ENCODE measurements around the gene CTPS2. TPM values are rescaled to one million over a fixed set of nuclear protein-coding genes. Genes with fewer than 3 reads are reported as not detected.

Gene CTPS2
- polyA plus RNA-seq, 2 donors: 3.7 to 8.0 TPM

GRCh38 chrX:16696956-16697355 is 15.5 kb downstream of the CTPS2 start:
- WGBS, 2 donors: 67 to 79% methylated on average over 3 of the region's 3 CpGs
- Histone ChIP-seq H3K9me3 (ENCODE audit: control insufficient read depth in 2 of 2, insufficient read depth in 1 of 2, low read depth in 1 of 2, low read length in 1 of 2) (no peaks in the 10 kb centered on the region), H3K27ac (ENCODE audit: low read depth in 2 of 2, low read length in 1 of 2) (no peak overlapping the region), H3K36me3 (ENCODE audit: control insufficient read depth in 2 of 2, insufficient read depth in 2 of 2, low read length in 1 of 2) (peaks cover 0 to 3% of the 10 kb centered on the region in 2 donors), H3K4me1 (ENCODE audit: control insufficient read depth in 2 of 2, insufficient read depth in 2 of 2, low read length in 1 of 2) (no peaks in the 10 kb centered on the region), H3K27me3 (ENCODE audit: control insufficient read depth in 1 of 2, insufficient read depth in 2 of 2, low read length in 2 of 2) (no peaks in the 10 kb centered on the region), H3K4me3 (ENCODE audit: low read depth in 1 of 2, low read length in 2 of 2) (no peak overlapping the region)

GRCh38 chrX:16695079-16695676 is 17.3 kb downstream of the CTPS2 start:
- peaks cover 0 to 5% of the 10 kb centered on the region in 2 donors for H3K36me3 ChIP-seq (ENCODE audit: control insufficient read depth in 2 of 2, insufficient read depth in 2 of 2, low read length in 1 of 2)
- no peaks in the 10 kb centered on the region for H3K27me3 ChIP-seq (ENCODE audit: control insufficient read depth in 1 of 2, insufficient read depth in 2 of 2, low read length in 2 of 2)
- H3K4me3 ChIP-seq (ENCODE audit: low read depth in 1 of 2, low read length in 2 of 2): no peak overlapping the region
- WGBS, 2 donors: 56 to 57% methylated on average over 10 of the region's 10 CpGs
- H3K4me1 ChIP-seq (ENCODE audit: control insufficient read depth in 2 of 2, insufficient read depth in 2 of 2, low read length in 1 of 2): no peaks in the 10 kb centered on the region
- H3K9me3 ChIP-seq (ENCODE audit: control insufficient read depth in 2 of 2, insufficient read depth in 1 of 2, low read depth in 1 of 2, low read length in 1 of 2): no peaks in the 10 kb centered on the region
- H3K27ac ChIP-seq (ENCODE audit: low read depth in 2 of 2, low read length in 1 of 2): no peak overlapping the region

DNA sequence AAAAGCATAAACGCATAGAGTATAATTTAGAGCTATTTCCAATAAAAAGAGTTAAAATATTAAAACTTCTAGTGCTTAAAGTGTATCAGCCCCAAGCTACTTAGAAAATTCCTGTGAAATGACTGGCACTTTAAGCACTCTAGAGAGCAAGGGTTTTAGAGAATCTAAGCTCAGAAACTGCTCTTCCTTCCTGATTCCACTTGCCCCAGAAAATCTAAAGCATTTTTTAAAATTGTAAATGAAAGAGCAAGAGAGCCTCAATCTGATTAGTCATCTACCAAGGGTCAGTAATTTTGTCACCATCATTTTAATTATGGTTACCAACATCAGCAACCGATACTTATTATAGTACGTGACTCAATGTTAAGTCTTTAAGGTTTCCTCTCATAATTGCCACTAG is 25.0 kb downstream of the CTPS2 start:
- Histone ChIP-seq H3K4me1 (ENCODE audit: control insufficient read depth in 2 of 2, insufficient read depth in 2 of 2, low read length in 1 of 2) (peaks cover 0 to 2% of the 10 kb centered on the region in 2 donors), H3K36me3 (ENCODE audit: control insufficient read depth in 2 of 2, insufficient read depth in 2 of 2, low read length in 1 of 2) (peaks cover 3 to 11% of the 10 kb centered on the region in 2 donors), H3K27me3 (ENCODE audit: control insufficient read depth in 1 of 2, insufficient read depth in 2 of 2, low read length in 2 of 2) (no peaks in the 10 kb centered on the region), H3K4me3 (ENCODE audit: low read depth in 1 of 2, low read length in 2 of 2) (no peak overlapping the region), H3K9me3 (ENCODE audit: control insufficient read depth in 2 of 2, insufficient read depth in 1 of 2, low read depth in 1 of 2, low read length in 1 of 2) (no peaks in the 10 kb centered on the region), H3K27ac (ENCODE audit: low read depth in 2 of 2, low read length in 1 of 2) (no peak overlapping the region)
- 95 to 96% methylated on average over 3 of the region's 3 CpGs for WGBS, 2 donors

DNA sequence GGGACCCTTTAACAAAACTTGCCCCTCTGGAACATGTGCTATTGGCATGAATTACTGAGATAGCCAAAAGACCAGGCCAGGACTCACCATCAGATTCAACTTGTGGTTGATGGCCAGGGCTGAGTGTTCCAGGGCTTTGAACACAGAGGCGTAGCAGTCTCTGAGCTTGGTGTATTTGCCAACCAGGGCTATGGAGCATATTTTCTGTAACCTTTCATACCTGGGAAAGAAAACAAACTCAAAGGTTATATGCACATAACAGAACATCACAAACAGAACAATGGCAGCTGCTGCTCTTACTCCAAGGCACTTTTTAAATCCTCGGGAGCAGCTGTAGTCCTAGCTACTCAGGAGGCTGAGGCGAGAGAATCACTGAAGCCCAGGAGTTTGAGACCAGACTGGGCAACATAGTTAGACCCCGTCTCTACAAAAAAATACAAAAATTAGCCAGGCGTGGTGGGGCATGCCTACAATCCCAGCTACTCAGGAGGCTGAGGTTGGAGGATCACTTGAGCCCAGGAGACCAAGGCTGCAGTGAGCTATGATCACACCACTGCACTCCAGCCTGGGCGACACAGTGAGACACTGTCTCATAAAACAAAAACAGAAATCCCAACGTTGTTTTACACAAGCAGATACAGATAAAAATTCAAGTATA is 29.3 kb downstream of the CTPS2 start:
- WGBS, 2 donors: 89 to 94% methylated on average over 7 of the region's 7 CpGs
- Histone ChIP-seq H3K27me3 (ENCODE audit: control insufficient read depth in 1 of 2, insufficient read depth in 2 of 2, low read length in 2 of 2) (no peaks in the 10 kb centered on the region), H3K36me3 (ENCODE audit: control insufficient read depth in 2 of 2, insufficient read depth in 2 of 2, low read length in 1 of 2) (peaks cover 3 to 8% of the 10 kb centered on the region in 2 donors), H3K27ac (ENCODE audit: low read depth in 2 of 2, low read length in 1 of 2) (no peak overlapping the region), H3K9me3 (ENCODE audit: control insufficient read depth in 2 of 2, insufficient read depth in 1 of 2, low read depth in 1 of 2, low read length in 1 of 2) (no peaks in the 10 kb centered on the region), H3K4me1 (ENCODE audit: control insufficient read depth in 2 of 2, insufficient read depth in 2 of 2, low read length in 1 of 2) (peaks cover 0 to 2% of the 10 kb centered on the region in 2 donors), H3K4me3 (ENCODE audit: low read depth in 1 of 2, low read length in 2 of 2) (no peak overlapping the region)

DNA sequence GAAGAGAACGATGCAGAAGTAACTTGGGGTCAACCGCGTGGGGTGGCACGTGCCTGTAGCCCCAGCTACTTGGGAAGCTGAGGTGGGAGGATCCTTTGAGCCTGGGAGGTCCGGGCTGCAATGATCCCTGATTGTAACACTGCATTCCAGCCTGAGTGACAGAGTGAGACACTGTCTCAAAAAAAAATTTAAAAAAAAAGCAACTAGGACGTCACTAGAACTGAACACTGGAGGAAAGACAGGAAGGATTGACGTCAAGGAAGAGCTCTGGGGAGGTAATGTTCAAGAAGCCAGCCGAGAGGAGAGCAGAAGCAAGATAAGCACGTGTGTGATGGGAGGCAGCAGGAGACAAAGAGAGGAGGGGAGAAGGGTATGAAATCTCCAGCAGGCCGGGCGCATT is 33.8 kb downstream of the CTPS2 start:
- WGBS, 2 donors: 83 to 84% methylated on average over 11 of the region's 11 CpGs

DNA sequence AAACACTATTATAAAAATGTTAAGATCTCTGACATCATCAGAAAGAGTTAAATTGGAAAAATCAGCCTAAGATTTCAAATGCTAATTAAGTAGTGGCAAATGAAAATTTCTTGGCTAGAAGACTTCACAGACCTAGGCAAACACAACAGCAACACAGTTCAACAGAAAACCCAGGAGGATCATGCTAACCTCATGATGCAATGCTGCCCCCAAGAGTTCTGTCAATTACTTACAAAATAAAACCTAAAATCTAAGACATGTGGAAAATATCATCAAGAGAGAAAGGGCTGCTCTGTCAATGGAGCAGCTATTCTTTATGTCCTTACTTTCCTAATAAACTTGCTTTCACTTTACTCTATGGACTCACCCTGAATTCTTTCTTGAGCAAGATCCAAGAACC is 41.5 kb downstream of the CTPS2 start:
- Histone ChIP-seq H3K36me3 (ENCODE audit: control insufficient read depth in 2 of 2, insufficient read depth in 2 of 2, low read length in 1 of 2) (no peaks in the 10 kb centered on the region), H3K4me3 (ENCODE audit: low read depth in 1 of 2, low read length in 2 of 2) (no peak overlapping the region), H3K27ac (ENCODE audit: low read depth in 2 of 2, low read length in 1 of 2) (no peak overlapping the region), H3K4me1 (ENCODE audit: control insufficient read depth in 2 of 2, insufficient read depth in 2 of 2, low read length in 1 of 2) (peaks cover 0 to under 1% of the 10 kb centered on the region in 2 donors), H3K9me3 (ENCODE audit: control insufficient read depth in 2 of 2, insufficient read depth in 1 of 2, low read depth in 1 of 2, low read length in 1 of 2) (no peaks in the 10 kb centered on the region), H3K27me3 (ENCODE audit: control insufficient read depth in 1 of 2, insufficient read depth in 2 of 2, low read length in 2 of 2) (no peaks in the 10 kb centered on the region)

More for the DNA sequence above, 33.8 kb downstream of the CTPS2 start:
- H3K4me1 ChIP-seq (ENCODE audit: control insufficient read depth in 2 of 2, insufficient read depth in 2 of 2, low read length in 1 of 2): no peaks in the 10 kb centered on the region
- H3K9me3 ChIP-seq (ENCODE audit: control insufficient read depth in 2 of 2, insufficient read depth in 1 of 2, low read depth in 1 of 2, low read length in 1 of 2): no peaks in the 10 kb centered on the region
- H3K36me3 ChIP-seq (ENCODE audit: control insufficient read depth in 2 of 2, insufficient read depth in 2 of 2, low read length in 1 of 2): peaks cover 0 to 3% of the 10 kb centered on the region in 2 donors
- no peak overlapping the region for H3K27ac ChIP-seq (ENCODE audit: low read depth in 2 of 2, low read length in 1 of 2)
- peaks cover 0 to 2% of the 10 kb centered on the region in 2 donors for H3K27me3 ChIP-seq (ENCODE audit: control insufficient read depth in 1 of 2, insufficient read depth in 2 of 2, low read length in 2 of 2)
- H3K4me3 ChIP-seq (ENCODE audit: low read depth in 1 of 2, low read length in 2 of 2): no peak overlapping the region

DNA sequence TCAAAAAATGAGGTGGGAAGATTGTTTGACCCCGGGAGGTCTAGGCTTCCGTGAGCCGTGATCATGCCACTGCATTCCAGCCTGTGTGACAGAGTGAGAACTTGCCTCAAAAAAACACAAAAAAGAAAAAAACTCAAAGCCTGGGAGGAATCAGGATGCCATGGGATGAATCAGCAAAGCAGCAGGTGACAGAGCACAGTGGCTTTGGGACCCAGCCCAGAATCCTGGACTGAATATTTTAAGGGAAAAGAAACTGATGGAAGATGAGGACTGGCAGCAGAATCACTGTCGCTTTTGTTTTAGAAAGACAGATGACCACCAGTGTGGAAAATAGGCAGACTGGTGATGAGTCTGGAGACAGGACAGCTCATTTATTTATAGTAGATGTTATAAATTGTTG is 45.9 kb downstream of the CTPS2 start:
- no peak overlapping the region for H3K4me3 ChIP-seq (ENCODE audit: low read depth in 1 of 2, low read length in 2 of 2)
- no peak overlapping the region for H3K27ac ChIP-seq (ENCODE audit: low read depth in 2 of 2, low read length in 1 of 2)
- H3K27me3 ChIP-seq (ENCODE audit: control insufficient read depth in 1 of 2, insufficient read depth in 2 of 2, low read length in 2 of 2): no peaks in the 10 kb centered on the region
- no peaks in the 10 kb centered on the region for H3K36me3 ChIP-seq (ENCODE audit: control insufficient read depth in 2 of 2, insufficient read depth in 2 of 2, low read length in 1 of 2)
- WGBS, 2 donors: 81 to 84% methylated on average over 4 of the region's 4 CpGs
- H3K9me3 ChIP-seq (ENCODE audit: control insufficient read depth in 2 of 2, insufficient read depth in 1 of 2, low read depth in 1 of 2, low read length in 1 of 2): no peaks in the 10 kb centered on the region
- H3K4me1 ChIP-seq (ENCODE audit: control insufficient read depth in 2 of 2, insufficient read depth in 2 of 2, low read length in 1 of 2): peaks cover 0 to 2% of the 10 kb centered on the region in 2 donors

GRCh38 chrX:16665089-16665488 is 47.4 kb downstream of the CTPS2 start:
- 36 to 45% methylated on average over 2 of the region's 2 CpGs for WGBS, 2 donors
- Histone ChIP-seq H3K9me3 (ENCODE audit: control insufficient read depth in 2 of 2, insufficient read depth in 1 of 2, low read depth in 1 of 2, low read length in 1 of 2) (no peaks in the 10 kb centered on the region), H3K4me1 (ENCODE audit: control insufficient read depth in 2 of 2, insufficient read depth in 2 of 2, low read length in 1 of 2) (peaks cover 0 to 2% of the 10 kb centered on the region in 2 donors), H3K27me3 (ENCODE audit: control insufficient read depth in 1 of 2, insufficient read depth in 2 of 2, low read length in 2 of 2) (no peaks in the 10 kb centered on the region), H3K4me3 (ENCODE audit: low read depth in 1 of 2, low read length in 2 of 2) (no peak overlapping the region), H3K27ac (ENCODE audit: low read depth in 2 of 2, low read length in 1 of 2) (no peak overlapping the region), H3K36me3 (ENCODE audit: control insufficient read depth in 2 of 2, insufficient read depth in 2 of 2, low read length in 1 of 2) (no peaks in the 10 kb centered on the region)

DNA sequence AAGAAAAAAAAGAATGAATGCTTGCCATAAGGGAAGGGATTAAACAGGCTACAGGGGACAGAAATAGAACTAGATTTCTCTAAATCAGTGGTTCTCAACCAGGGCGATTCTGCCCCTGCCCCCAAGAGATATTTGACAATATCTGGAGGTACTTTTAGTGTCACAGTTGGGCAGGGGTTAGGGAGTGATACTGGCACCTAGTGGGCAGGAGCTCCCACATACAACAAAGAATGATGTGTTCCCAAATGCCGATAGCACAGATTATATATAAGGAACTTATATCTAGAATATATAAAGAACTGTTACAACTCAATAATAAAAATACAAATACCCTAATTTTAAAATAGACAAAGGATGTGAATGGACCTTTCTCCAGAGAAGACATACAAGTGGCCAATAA is 47.8 kb downstream of the CTPS2 start:
- no peaks in the 10 kb centered on the region for H3K9me3 ChIP-seq (ENCODE audit: control insufficient read depth in 2 of 2, insufficient read depth in 1 of 2, low read depth in 1 of 2, low read length in 1 of 2)
- H3K4me1 ChIP-seq (ENCODE audit: control insufficient read depth in 2 of 2, insufficient read depth in 2 of 2, low read length in 1 of 2): peaks cover 0 to 2% of the 10 kb centered on the region in 2 donors
- H3K27ac ChIP-seq (ENCODE audit: low read depth in 2 of 2, low read length in 1 of 2): no peak overlapping the region
- H3K36me3 ChIP-seq (ENCODE audit: control insufficient read depth in 2 of 2, insufficient read depth in 2 of 2, low read length in 1 of 2): no peaks in the 10 kb centered on the region
- no peak overlapping the region for H3K4me3 ChIP-seq (ENCODE audit: low read depth in 1 of 2, low read length in 2 of 2)
- H3K27me3 ChIP-seq (ENCODE audit: control insufficient read depth in 1 of 2, insufficient read depth in 2 of 2, low read length in 2 of 2): no peaks in the 10 kb centered on the region
- 88 to 89% methylated on average over 2 of the region's 2 CpGs for WGBS, 2 donors

DNA sequence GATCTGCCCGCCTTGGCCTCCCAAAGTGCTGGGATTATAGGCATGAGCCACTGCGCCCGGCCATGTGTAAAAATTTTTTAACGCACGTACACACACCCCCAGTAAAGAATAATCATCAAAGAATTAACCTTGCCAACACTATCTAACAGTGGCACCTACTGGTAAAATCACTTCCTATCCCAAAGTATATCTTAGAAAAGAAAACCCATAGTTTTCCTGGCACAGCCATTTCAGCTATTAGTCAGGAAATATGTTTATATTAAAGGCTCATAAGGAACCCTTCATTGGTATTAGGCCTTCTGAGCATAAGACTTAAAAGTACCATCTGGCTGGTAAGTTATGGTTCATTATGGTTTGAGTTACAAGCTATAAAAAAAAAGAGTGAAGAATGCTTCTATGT is 48.4 kb downstream of the CTPS2 start:
- Histone ChIP-seq H3K27ac (ENCODE audit: low read depth in 2 of 2, low read length in 1 of 2) (no peak overlapping the region), H3K9me3 (ENCODE audit: control insufficient read depth in 2 of 2, insufficient read depth in 1 of 2, low read depth in 1 of 2, low read length in 1 of 2) (no peaks in the 10 kb centered on the region), H3K4me1 (ENCODE audit: control insufficient read depth in 2 of 2, insufficient read depth in 2 of 2, low read length in 1 of 2) (peaks cover 0 to 2% of the 10 kb centered on the region in 2 donors), H3K36me3 (ENCODE audit: control insufficient read depth in 2 of 2, insufficient read depth in 2 of 2, low read length in 1 of 2) (no peaks in the 10 kb centered on the region), H3K4me3 (ENCODE audit: low read depth in 1 of 2, low read length in 2 of 2) (no peak overlapping the region), H3K27me3 (ENCODE audit: control insufficient read depth in 1 of 2, insufficient read depth in 2 of 2, low read length in 2 of 2) (no peaks in the 10 kb centered on the region)
- WGBS, 2 donors: 90 to 96% methylated on average over 5 of the region's 5 CpGs

Measured in esophagus (tissue), 2 donors.